ENCODE data around the gene TRPV4.

TRPV4 gene

GRCh38 chr12:109829667-109830066 lies 3.5 kb downstream of the TRPV4 start:
- H3K79me2 ChIP-seq (ENCODE audit: insufficient read depth, low read depth): no peaks in the 10 kb centered on the region
- H3K4me3 ChIP-seq (IDR thresholded peaks at IDR 0.05; ENCODE audit: insufficient read depth, low read depth, low read length): no peak overlapping the region
- TF ChIP-seq, protein P1, sequence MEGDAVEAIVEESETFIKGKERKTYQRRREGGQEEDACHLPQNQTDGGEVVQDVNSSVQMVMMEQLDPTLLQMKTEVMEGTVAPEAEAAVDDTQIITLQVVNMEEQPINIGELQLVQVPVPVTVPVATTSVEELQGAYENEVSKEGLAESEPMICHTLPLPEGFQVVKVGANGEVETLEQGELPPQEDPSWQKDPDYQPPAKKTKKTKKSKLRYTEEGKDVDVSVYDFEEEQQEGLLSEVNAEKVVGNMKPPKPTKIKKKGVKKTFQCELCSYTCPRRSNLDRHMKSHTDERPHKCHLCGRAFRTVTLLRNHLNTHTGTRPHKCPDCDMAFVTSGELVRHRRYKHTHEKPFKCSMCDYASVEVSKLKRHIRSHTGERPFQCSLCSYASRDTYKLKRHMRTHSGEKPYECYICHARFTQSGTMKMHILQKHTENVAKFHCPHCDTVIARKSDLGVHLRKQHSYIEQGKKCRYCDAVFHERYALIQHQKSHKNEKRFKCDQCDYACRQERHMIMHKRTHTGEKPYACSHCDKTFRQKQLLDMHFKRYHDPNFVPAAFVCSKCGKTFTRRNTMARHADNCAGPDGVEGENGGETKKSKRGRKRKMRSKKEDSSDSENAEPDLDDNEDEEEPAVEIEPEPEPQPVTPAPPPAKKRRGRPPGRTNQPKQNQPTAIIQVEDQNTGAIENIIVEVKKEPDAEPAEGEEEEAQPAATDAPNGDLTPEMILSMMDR (conservative IDR thresholded peaks at IDR 0.05; ENCODE audit: low read depth, low read length): no peak
- H4K20me1 ChIP-seq (ENCODE audit: insufficient read depth): no peaks in the 10 kb centered on the region
- H3K27me3 ChIP-seq (ENCODE audit: insufficient read depth, low read depth): peaks cover 3% of the 10 kb centered on the region; the same call in 1 of the 2 replicates
- no peaks in the 10 kb centered on the region for H3K36me3 ChIP-seq (ENCODE audit: insufficient read depth)
- H3K9ac ChIP-seq: no peak overlapping the region
- no peaks in the 10 kb centered on the region for H3K4me1 ChIP-seq (ENCODE audit: low read depth, poor library complexity, severe bottlenecking)
- H2AFZ ChIP-seq (ENCODE audit: low read depth): no peak overlapping the region
- H3K4me2 ChIP-seq: no peak overlapping the region
- H3K27ac ChIP-seq: no peak overlapping the region

- Histone ChIP-seq H3K36me3 (ENCODE audit: insufficient read depth) (no peaks in the 10 kb centered on the region), H3K27ac (no peak overlapping the region), H3K4me3 (IDR thresholded peaks at IDR 0.05; ENCODE audit: insufficient read depth, low read depth, low read length) (no peak overlapping the region), H3K4me1 (ENCODE audit: low read depth, poor library complexity, severe bottlenecking) (no peaks in the 10 kb centered on the region), H3K4me2 (no peak overlapping the region), H2AFZ (ENCODE audit: low read depth) (no peak overlapping the region), H4K20me1 (ENCODE audit: insufficient read depth) (no peaks in the 10 kb centered on the region), H3K27me3 (ENCODE audit: insufficient read depth, low read depth) (peaks cover 3% of the 10 kb centered on the region; the same call in 1 of the 2 replicates), H3K9ac (no peak overlapping the region), H3K79me2 (ENCODE audit: insufficient read depth, low read depth) (no peaks in the 10 kb centered on the region)
- TF ChIP-seq, protein P1 (conservative IDR thresholded peaks at IDR 0.05; ENCODE audit: low read depth, low read length): no peak
These were observed 4.3 kb downstream of the TRPV4 start for GRCh38 chr12:109828754-109829511.

- no peak overlapping the region for H3K27ac ChIP-seq
- H3K4me2 ChIP-seq: no peak overlapping the region
- no peaks in the 10 kb centered on the region for H4K20me1 ChIP-seq (ENCODE audit: insufficient read depth)
- no peaks in the 10 kb centered on the region for H3K36me3 ChIP-seq (ENCODE audit: insufficient read depth)
- no peak overlapping the region for H2AFZ ChIP-seq (ENCODE audit: low read depth)
- no peak overlapping the region for H3K9ac ChIP-seq
- H3K4me1 ChIP-seq (ENCODE audit: low read depth, poor library complexity, severe bottlenecking): no peaks in the 10 kb centered on the region
- no peaks in the 10 kb centered on the region for H3K79me2 ChIP-seq (ENCODE audit: insufficient read depth, low read depth)
- TF ChIP-seq, protein P1 (conservative IDR thresholded peaks at IDR 0.05; ENCODE audit: low read depth, low read length): no peak
- H3K4me3 ChIP-seq (IDR thresholded peaks at IDR 0.05; ENCODE audit: insufficient read depth, low read depth, low read length): no peak overlapping the region
- peaks cover 3% of the 10 kb centered on the region; the same call in 1 of the 2 replicates for H3K27me3 ChIP-seq (ENCODE audit: insufficient read depth, low read depth)
These were observed 5.3 kb downstream of the TRPV4 start for GRCh38 chr12:109827566-109828550.

GRCh38 chr12:109827080-109827479 lies 6.1 kb downstream of the TRPV4 start:
- Histone ChIP-seq H3K27me3 (ENCODE audit: insufficient read depth, low read depth) (peaks cover 3% of the 10 kb centered on the region; the same call in 1 of the 2 replicates), H3K9ac (no peak overlapping the region), H2AFZ (ENCODE audit: low read depth) (no peak overlapping the region), H3K4me1 (ENCODE audit: low read depth, poor library complexity, severe bottlenecking) (no peaks in the 10 kb centered on the region), H3K36me3 (ENCODE audit: insufficient read depth) (no peaks in the 10 kb centered on the region), H3K4me2 (no peak overlapping the region), H3K4me3 (IDR thresholded peaks at IDR 0.05; ENCODE audit: insufficient read depth, low read depth, low read length) (no peak overlapping the region), H3K27ac (no peak overlapping the region), H4K20me1 (ENCODE audit: insufficient read depth) (no peaks in the 10 kb centered on the region), H3K79me2 (ENCODE audit: insufficient read depth, low read depth) (no peaks in the 10 kb centered on the region)
- TF ChIP-seq, protein P1 (conservative IDR thresholded peaks at IDR 0.05; ENCODE audit: low read depth, low read length): no peak
